Fibroblast of skin of left quadriceps (primary cell): ENCODE measurements around the gene DHTKD1.

Source experiments
- DNase-seq, 2 experiments: peaks; one replicate each; pipeline ENCODE4 v3.0.0-alpha.2; 2013; ENCODE audit warnings: low read depth in 2 of 2

DHTKD1 gene

GRCh38 chr10:12068449-12069269, at the start of gene DHTKD1:
DHTKD1 (plus strand) TSS chr10:12068954; CDS start chr10:12069034, 80 bp downstream.
- DNase-seq = peak; percentile 95 to 96

- no peak for DNase-seq
Observed at GRCh38 chr10:12019283-12019971, 49.3 kb upstream of the DHTKD1 start.

GRCh38 chr10:12020574-12020973, 48.2 kb upstream of the DHTKD1 start:
- DNase-seq = no peak

- no peak for DNase-seq
Observed at GRCh38 chr10:12022580-12023257, 46.0 kb upstream of the DHTKD1 start.

- no peak for DNase-seq
Observed at GRCh38 chr10:12025591-12025990, 43.2 kb upstream of the DHTKD1 start.

GRCh38 chr10:12027539-12027938, 41.2 kb upstream of the DHTKD1 start:
- no peak for DNase-seq

GRCh38 chr10:12031404-12031803, 37.4 kb upstream of the DHTKD1 start:
- DNase-seq = no peak

- no peak for DNase-seq
Observed at GRCh38 chr10:12036073-12036655, 32.6 kb upstream of the DHTKD1 start.

- no peak for DNase-seq
Observed at GRCh38 chr10:12041766-12042408, 26.9 kb upstream of the DHTKD1 start.

GRCh38 chr10:12042409-12042796, 26.4 kb upstream of the DHTKD1 start:
- DNase-seq = no peak

GRCh38 chr10:12042797-12043651, 25.7 kb upstream of the DHTKD1 start, which contains the start of gene UPF2:
UPF2 (minus strand) TSS chr10:12042809; CDS start chr10:12035423, 7,386 bp downstream.
- DNase-seq = peak; percentile 98

GRCh38 chr10:12045596-12045995, 23.2 kb upstream of the DHTKD1 start:
- DNase-seq = no peak

GRCh38 chr10:12048547-12048946, 20.2 kb upstream of the DHTKD1 start:
- no peak for DNase-seq

- no peak for DNase-seq
Observed at GRCh38 chr10:12050528-12050927, 18.2 kb upstream of the DHTKD1 start.

- DNase-seq = no peak
Observed at GRCh38 chr10:12051241-12051640, 17.5 kb upstream of the DHTKD1 start.

- no peak for DNase-seq
Observed at GRCh38 chr10:12055732-12056131, 13.0 kb upstream of the DHTKD1 start.

GRCh38 chr10:12056748-12057147, 12.0 kb upstream of the DHTKD1 start:
- no peak for DNase-seq

GRCh38 chr10:12061124-12061523, 7.6 kb upstream of the DHTKD1 start:
- DNase-seq = no peak

GRCh38 chr10:12062754-12063482, 5.8 kb upstream of the DHTKD1 start:
- no peak for DNase-seq

GRCh38 chr10:12063483-12063818, 5.3 kb upstream of the DHTKD1 start:
- DNase-seq = no peak
